Keratinocyte (primary cell): ENCODE results near the gene MRPS18A. TPM values are rescaled to one million over a fixed set of nuclear protein-coding genes. Genes with fewer than 3 reads are reported as not detected.

Experiments used
- DNase-seq: peaks from one replicate; pipeline ENCODE4 v3.0.0-alpha.2; 2011; ENCODE audit warnings: low read depth, missing footprints, low spot score
- FAIRE-seq: peaks from 2 replicates; lab custom pipeline; 2011; peaks lifted over from hg19 to GRCh38; lab: Jason Lieb, UNC
- H2AFZ ChIP-seq: 2 replicates; pipeline ENCODE4 v1.6.0; 2012; ENCODE audit warnings: low read length, control low read depth, inconsistent platforms; ENCODE audit not compliant: control insufficient read depth
- H3K27ac ChIP-seq: 2 replicates; pipeline ENCODE4 v1.5.1; 2011; ENCODE audit warnings: low read length; ENCODE audit not compliant: control insufficient read depth, insufficient read depth
- H3K27me3 ChIP-seq: 3 replicates; pipeline ENCODE4 v1.6.0; 2011; ENCODE audit warnings: low read length; ENCODE audit not compliant: control insufficient read depth, insufficient read depth; ENCODE audit errors: extremely low read depth
- H3K36me3 ChIP-seq, 2 experiments: 2 replicates in 1 of 2; 3 replicates in 1 of 2; pipeline ENCODE4 v1.5.1; 2011; ENCODE audit warnings: low read length in 2 of 2, mild to moderate bottlenecking in 1 of 2; ENCODE audit not compliant: control insufficient read depth in 2 of 2, insufficient read depth in 2 of 2; ENCODE audit errors: extremely low read depth in 1 of 2
- H3K4me1 ChIP-seq: 3 replicates; pipeline ENCODE4 v1.5.1; 2011; ENCODE audit warnings: low read length; ENCODE audit not compliant: control insufficient read depth, insufficient read depth; ENCODE audit errors: extremely low read depth
- H3K4me2 ChIP-seq: 3 replicates; pipeline ENCODE4 v1.6.0; 2011; ENCODE audit warnings: low read depth, low read length; ENCODE audit not compliant: control insufficient read depth, insufficient read depth; ENCODE audit errors: extremely low read depth
- H3K4me3 ChIP-seq, 3 experiments: fragments of 200-600 bp in 1 of 3; sonication (generic) in 1 of 3; 2 replicates in 2 of 3; 3 replicates in 1 of 3; pipeline ENCODE4 v1.5.1; 2011 to 2016; ENCODE audit warnings: low read length in 3 of 3, mild to moderate bottlenecking in 3 of 3, control low read depth in 2 of 3, inconsistent platforms in 1 of 3, low read depth in 1 of 3, mixed read lengths in 1 of 3, mixed run types in 1 of 3, moderate library complexity in 1 of 3; ENCODE audit not compliant: control insufficient read depth in 2 of 3, insufficient read depth in 2 of 3; ENCODE audit errors: extremely low read depth in 1 of 3
- H3K79me2 ChIP-seq: 2 replicates; pipeline ENCODE4 v1.6.0; 2012; ENCODE audit warnings: low read length; ENCODE audit not compliant: control insufficient read depth, insufficient read depth
- H3K9ac ChIP-seq: 3 replicates; pipeline ENCODE4 v1.6.0; 2011; ENCODE audit warnings: low read length; ENCODE audit not compliant: control insufficient read depth, insufficient read depth; ENCODE audit errors: extremely low read depth
- H3K9me1 ChIP-seq: 3 replicates; pipeline ENCODE4 v1.6.0; 2011; ENCODE audit warnings: low read length; ENCODE audit not compliant: control insufficient read depth, insufficient read depth; ENCODE audit errors: extremely low read depth
- H3K9me3 ChIP-seq: 2 replicates; pipeline ENCODE4 v1.5.1; 2012; ENCODE audit warnings: low read depth, low read length; ENCODE audit not compliant: control insufficient read depth
- H4K20me1 ChIP-seq: 3 replicates; pipeline ENCODE4 v1.6.0; 2011; ENCODE audit warnings: low read length; ENCODE audit not compliant: control insufficient read depth, insufficient read depth; ENCODE audit errors: extremely low read depth
- CTCF ChIP-seq, 3 experiments: IDR thresholded peaks in 1 of 3; conservative IDR thresholded peaks in 1 of 3; optimal IDR thresholded peaks in 1 of 3; 2 replicates in 2 of 3; 3 replicates in 1 of 3; pipeline versions ENCODE3 to v1.5.1; 2011; ENCODE audit warnings: low read length in 3 of 3, mild to moderate bottlenecking in 3 of 3, moderate library complexity in 2 of 3, control low read depth in 1 of 3, inconsistent platforms in 1 of 3; ENCODE audit not compliant: insufficient read depth in 2 of 3; ENCODE audit errors: extremely low read depth in 1 of 3
- EZH2 ChIP-seq: IDR thresholded peaks from one replicate; pipeline ENCODE4 v1.6.1; 2012; ENCODE audit warnings: inconsistent platforms, mild to moderate bottlenecking, low read length, moderate library complexity
- dilution Hi-C: fragments of 300-500 bp; cut with MboI; formaldehyde crosslinking; loops from one replicate; pipeline ENCODE4 v1.7.0; 2020; ENCODE audit warnings: low sequenced_read_pairs; ENCODE audit not compliant: extremely low pct_ligation_motif_present
- polyA plus RNA-seq, 5 experiments: library from polyadenylated mRNA; depleted of rRNA in 3 of 5; stranded (reverse) in 3 of 5; stranded (forward) in 1 of 5; unstranded in 1 of 5; fragments of >200 nt; gene quantifications; 1 replicate in 1 of 5; 2 replicates in 3 of 5; 3 replicates in 1 of 5; pipeline versions ENCODE4 v1.2.1 to v1.2.3, GENCODE V29; 2011 to 2012; ENCODE audit warnings: missing spikeins in 2 of 5, low read depth in 1 of 5, low replicate concordance in 1 of 5

MRPS18A gene
- polyA plus RNA-seq, 1 donor (not counting 4 experiments of a cell fraction or from before 2014, with no cell fraction given), result 48.8 TPM

- no peaks in the 10 kb centered on the region for H3K9me1 ChIP-seq
- H3K9me3 ChIP-seq, result no peaks in the 10 kb centered on the region
- no peak for FAIRE-seq
- H3K4me2 ChIP-seq, result peak overlapping the region; percentile 27
- no peak for DNase-seq
- H3K4me1 ChIP-seq, result peaks cover 37% of the 10 kb centered on the region
- TF ChIP-seq EZH2 (no peak), CTCF (optimal IDR thresholded peaks at IDR 0.05 in 1 of 3, IDR thresholded peaks at IDR 0.05 in 1 of 3, conservative IDR thresholded peaks at IDR 0.05 in 1 of 3; ENCODE audit: extremely low read depth in 1 of 3, insufficient read depth in 2 of 3, low read length in 3 of 3) (no peak)
- no peaks in the 10 kb centered on the region for H3K79me2 ChIP-seq
- peaks cover 10% of the 10 kb centered on the region for H3K27me3 ChIP-seq
- H4K20me1 ChIP-seq, result no peaks in the 10 kb centered on the region
- H3K9ac ChIP-seq, result peak overlapping the region; percentile 51
- dilution Hi-C loops, result no loop called here
- peak overlapping the region in 1 of 3 experiments; percentile 40 for H3K4me3 ChIP-seq
- H3K36me3 ChIP-seq, result no peaks in the 10 kb centered on the region
- H2AFZ ChIP-seq, result no peak overlapping the region
- peak overlapping the region; percentile 26 for H3K27ac ChIP-seq
Observed at GRCh38 chr6:43724354-43724753, 36.8 kb upstream of the MRPS18A start.

GRCh38 chr6:43723737-43724295 lies 36.2 kb upstream of the MRPS18A start:
- Histone ChIP-seq H3K27me3 (peaks cover 10% of the 10 kb centered on the region), H3K79me2 (no peaks in the 10 kb centered on the region), H2AFZ (no peak overlapping the region), H3K9me3 (no peaks in the 10 kb centered on the region), H3K4me1 (peaks cover 33% of the 10 kb centered on the region), H3K36me3 (no peaks in the 10 kb centered on the region), H4K20me1 (no peaks in the 10 kb centered on the region), H3K27ac (no peak overlapping the region), H3K4me2 (peak overlapping the region; percentile 27), H3K4me3 (peak overlapping the region in 1 of 3 experiments; percentile 18), H3K9ac (peak overlapping the region; percentile 0), H3K9me1 (no peaks in the 10 kb centered on the region)
- FAIRE-seq, result peak; percentile 95
- peak; percentile 85 for DNase-seq
- peak; percentile 77 to 94 (median 87) for TF ChIP-seq CTCF (optimal IDR thresholded peaks at IDR 0.05 in 1 of 3, IDR thresholded peaks at IDR 0.05 in 1 of 3, conservative IDR thresholded peaks at IDR 0.05 in 1 of 3; ENCODE audit: extremely low read depth in 1 of 3, insufficient read depth in 2 of 3, low read length in 3 of 3)
- TF ChIP-seq EZH2, result no peak
- dilution Hi-C loops, result no loop called here
